GM19025 (cell line): ENCODE measurements around the gene WDR20.
"Not testable (repeated sequence)": the region's sequence is repeated elsewhere in the genome, so short reads cannot be mapped to it uniquely, and the experiment has no call there.

Experiments
- ATAC-seq: cut with Tn5 transposase; IDR thresholded peaks from one replicate; pipeline ENCODE4 v1.9.1; 2021; ENCODE audit warnings: mild to moderate bottlenecking, low read depth, moderate library complexity; ENCODE audit not compliant: unreplicated experiment

Gene WDR20

GRCh38 chr14:102126807-102127455 is 12.8 kb upstream of the WDR20 start:
- no peak for ATAC-seq

DNA sequence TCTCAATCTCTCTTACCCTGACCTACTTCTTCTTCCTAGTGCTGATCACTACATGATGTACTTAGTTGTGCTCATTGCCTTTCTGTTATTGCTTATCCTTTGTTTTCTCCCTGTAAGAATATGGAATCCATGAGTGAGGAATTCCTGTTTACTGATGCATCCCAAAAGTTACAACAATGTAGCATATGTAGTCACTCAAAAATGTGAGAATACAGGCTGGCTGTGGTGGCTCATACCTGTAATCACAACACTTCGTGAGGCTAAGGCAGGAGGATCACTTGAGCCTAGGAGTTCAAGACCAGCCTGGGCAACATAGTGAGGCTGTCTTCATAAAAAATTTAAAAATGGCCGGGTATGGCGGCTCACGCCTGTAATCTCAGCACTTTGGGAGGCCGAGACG is 8.0 kb upstream of the WDR20 start:
- no peak for ATAC-seq

DNA sequence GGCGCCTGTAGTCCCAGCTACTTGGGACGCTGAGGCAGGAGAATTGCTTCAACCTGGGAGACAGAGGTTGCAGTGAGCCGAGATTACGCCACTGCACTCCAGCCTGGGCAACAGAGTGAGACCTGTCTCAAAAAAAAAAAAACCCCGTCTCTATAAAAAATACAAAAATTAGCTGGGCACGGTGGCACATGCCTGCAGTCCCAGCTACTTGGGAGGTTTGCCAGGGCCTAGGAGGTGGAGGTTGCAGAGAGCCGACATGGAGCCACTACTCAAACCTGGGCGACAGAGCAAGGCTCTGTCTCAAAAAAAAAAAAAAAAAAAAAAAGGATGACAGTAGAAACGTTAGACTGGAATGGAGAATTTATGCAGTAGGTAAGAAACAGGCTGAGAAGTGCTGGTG is 5.7 kb upstream of the WDR20 start:
- not testable (repeated sequence) for ATAC-seq

DNA sequence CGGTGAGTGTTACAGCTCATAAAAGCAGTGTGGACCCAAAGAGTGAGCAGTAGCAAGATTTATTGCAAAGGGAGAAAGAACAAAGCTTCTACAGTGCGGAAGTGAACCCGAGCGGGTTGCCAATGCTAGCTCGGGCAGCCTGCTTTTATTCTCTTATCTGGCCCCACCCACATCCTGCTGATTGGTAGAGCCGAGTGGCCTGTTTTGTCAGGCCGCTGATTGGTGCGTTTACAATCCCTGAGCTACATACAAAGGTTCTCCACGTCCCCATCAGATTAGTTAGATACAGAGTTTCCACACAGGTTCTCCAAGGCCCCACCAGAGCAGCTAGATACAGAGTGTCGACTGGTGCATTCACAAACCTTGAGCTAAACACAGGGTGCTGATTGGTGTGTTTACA is 5.0 kb upstream of the WDR20 start:
- ATAC-seq = not testable (repeated sequence)

GRCh38 chr14:102135456-102135855 is 4.2 kb upstream of the WDR20 start:
- not testable (repeated sequence) for ATAC-seq

DNA sequence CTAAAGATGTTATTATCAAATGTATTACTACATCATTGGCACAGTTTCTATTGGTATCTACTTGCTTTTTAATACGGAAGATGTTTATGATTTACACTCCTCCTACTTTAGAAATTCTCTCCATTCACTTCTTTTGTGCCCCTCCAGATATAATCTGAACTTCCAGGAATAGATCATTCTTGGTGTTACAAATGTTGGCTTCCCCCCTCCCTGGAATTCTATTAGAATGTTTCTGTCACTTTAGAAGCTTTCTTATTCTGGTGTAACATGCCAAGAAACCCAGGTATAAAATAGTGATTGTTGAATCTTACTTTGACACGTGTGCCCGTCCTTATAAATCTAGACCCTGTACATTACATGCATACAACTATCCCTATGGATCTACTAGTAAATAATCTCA is 1.2 kb upstream of the WDR20 start:
- ATAC-seq = no peak

DNA sequence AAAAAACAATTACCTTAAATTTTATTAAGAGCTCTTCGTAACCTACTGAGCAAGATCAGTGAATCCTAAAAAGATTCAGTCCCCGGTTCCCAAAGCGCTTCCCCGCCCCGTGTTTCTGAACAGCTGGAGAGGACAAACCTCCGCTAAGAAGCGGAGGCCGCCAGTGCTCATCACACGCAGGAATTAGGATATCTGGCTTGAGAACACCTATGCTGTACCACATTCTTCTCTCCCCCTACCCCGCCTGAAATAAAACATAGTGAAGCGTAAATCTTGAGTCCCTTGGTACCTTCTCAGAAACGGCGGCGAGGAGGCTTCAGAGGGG is 774 bp upstream of the WDR20 start:
- ATAC-seq = no peak

DNA sequence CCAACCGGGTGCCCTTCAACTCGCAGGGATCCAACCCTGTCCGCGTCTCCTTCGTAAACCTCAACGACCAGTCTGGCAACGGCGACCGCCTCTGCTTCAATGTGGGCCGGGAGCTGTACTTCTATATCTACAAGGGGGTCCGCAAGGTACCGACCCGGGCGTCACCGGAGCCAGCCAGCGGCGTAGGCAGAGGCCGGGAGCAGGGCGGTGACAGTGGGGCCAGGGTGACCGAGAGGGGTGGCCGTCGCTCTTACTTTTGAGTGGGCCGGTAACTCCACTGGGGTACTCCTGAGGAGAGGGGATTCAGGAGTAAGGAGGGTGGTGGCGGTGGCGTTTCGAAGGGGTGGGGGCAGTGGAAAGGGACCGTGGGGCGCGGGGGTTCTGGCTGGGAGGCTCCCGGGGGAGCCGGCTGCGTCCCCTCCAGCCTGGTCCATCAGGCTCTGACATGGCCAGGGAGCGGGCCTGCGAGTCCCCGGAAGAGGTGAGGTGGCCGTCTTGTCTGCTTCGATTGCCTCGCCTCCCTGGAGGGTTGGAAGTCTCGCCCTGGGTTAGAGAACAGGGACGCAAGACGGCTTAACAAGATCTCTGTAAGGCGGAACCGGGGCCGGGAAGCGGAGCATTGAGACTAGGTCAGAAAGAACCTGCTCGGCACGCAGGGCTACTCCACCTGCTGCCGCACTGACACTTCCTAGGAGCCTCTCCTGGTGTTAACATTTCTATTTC is 491 bp downstream of the WDR20 start:
- no peak for ATAC-seq

DNA sequence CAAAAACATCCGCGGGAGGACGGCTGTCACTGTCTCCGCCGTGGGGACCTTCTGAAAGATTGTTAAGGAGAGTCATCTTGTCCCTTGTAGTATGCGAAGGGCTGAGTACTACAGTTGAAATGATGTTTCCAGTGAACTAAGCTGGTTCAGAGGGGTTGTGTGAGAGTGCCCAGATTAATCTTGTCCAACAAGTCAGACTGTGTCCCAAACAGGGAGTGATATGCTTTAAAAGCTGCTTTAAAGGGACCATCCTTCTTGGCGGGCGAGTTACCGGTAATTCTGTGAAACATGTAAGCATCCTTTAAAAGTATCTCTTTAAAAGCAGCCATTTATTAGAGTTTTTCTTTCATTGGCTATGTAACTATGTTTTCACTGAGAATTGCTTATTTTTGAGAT is 1.1 kb downstream of the WDR20 start:
- no peak for ATAC-seq

DNA sequence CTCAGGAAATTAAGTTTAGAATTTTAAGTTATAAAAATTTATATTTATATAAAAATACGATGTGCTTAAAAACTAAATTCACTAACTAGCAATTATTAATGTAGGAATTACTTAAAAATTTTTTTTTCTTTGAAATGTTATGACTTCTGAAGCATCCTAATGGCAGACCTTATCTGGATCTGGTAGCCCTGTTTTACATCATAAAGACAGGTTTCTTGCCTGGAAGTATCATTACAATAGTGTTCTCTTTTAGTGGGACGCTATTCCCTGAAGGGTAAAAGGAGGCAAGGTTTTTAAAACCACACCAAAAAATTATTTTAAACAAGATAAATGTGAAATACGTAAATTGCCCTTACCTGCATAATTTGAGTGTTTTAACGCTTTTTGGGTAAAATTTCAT is 2.1 kb downstream of the WDR20 start:
- ATAC-seq = no peak

GRCh38 chr14:102144914-102145313 is 5.2 kb downstream of the WDR20 start:
- no peak for ATAC-seq

DNA sequence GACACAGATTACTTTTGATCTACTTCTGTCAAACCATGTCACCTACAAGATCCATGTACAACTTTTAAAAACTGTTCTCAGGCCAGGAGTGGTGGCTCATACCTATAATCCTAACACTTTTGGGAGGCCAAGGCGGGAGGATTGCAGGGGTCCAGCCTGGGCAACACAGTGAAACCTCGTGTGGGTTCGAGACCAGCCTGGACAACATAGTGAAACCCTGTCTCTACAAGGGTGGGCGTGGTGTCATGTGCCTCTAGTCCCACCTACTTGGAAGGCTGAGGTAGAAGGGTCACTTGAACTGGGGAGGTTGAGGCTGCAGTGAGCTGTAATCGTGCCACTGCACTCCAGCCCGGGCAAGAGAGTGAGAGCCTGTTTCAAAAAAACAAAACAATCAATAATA is 5.7 kb downstream of the WDR20 start:
- ATAC-seq = no peak

DNA sequence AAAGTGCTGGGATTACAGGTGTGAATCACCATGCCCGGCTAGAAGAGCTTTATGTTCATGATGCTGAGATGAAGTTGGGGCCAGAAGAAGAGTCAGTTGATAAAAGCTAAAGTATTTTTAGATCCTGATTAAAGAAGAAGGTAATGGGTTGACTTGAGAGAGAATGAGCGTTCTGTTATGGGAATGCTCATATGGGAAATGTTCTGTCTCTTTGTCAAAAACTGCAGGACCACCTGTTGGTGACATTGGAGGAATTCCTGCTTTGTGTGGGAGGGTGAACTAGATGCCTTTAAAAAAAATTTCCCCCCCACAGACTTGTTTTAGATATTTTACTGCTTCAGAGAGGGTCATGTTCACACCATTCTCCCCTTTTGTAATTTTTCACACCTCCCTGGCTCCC is 6.7 kb downstream of the WDR20 start:
- ATAC-seq = no peak

GRCh38 chr14:102150083-102150482 is 10.4 kb downstream of the WDR20 start:
- no peak for ATAC-seq

DNA sequence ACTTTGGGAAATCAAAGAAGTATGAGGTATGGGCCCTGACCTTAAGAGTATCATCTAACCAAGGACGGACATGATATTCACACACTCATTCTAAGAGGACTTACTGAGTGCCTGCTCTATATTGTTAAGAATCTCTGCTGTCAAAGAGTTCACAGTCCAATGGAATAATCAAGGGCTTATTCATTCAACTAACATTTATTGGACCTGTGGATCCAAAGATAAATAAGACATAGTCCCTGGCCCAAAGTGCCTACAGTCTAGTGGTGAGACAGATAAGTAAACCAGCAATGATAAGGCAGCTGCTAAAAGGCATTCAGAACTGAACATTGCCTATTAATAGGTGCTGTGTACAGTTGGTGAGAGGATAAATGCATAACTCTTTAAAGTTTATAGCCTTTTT is 11.0 kb downstream of the WDR20 start:
- ATAC-seq = no peak

GRCh38 chr14:102151411-102151810 is 11.7 kb downstream of the WDR20 start:
- not testable (repeated sequence) for ATAC-seq

DNA sequence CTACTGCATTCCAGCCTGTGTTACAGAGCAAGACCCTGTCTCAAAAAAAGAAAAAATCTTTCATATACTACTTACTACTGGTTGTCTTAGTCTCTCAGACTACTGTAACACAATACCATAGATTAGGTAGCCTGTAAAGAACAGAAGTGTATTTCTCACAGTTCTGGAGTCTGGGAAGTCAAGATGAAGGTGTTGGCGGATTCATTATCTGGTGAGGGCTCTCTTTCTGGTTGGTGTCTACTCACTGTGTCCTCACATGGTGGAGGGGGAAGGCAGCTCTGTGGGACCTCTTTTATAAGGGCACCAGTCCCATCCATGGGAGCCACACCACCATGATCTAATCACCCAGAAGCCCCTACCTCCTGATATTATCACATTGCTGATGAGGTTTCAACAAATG is 14.4 kb downstream of the WDR20 start:
- no peak for ATAC-seq

DNA sequence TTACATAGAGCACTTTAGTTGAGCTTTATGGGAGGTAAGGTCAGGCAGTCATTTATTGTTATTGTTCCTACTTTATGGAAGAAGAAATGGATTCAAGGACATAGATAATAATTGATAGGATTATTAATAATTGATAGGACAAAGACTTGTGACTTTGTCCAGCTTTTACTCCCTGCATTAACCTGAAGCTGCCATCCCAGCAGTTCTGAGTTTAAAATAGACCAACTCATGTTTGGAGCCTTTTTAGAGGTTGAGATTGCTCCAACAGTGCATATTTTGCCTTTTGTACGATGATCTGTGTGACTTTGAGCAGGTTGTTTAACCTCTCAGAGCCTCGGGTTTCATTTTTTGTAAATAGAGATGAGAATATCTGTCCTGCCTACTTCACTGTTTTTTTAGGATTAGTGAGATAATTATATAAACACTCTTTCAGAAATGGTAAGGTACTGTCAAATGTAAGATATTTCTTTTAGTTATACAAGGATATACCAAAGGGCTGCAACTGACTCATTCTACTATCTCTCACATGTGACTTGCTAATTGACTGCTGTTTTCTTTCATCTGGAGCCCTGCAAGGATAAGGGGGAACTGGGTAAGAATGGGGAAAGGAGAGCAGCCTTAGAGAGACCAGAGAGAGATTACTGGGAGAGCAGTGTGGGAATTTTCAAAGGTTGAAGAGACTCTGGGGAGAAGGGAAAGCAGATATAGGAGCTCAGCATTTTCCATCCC is 15.3 kb downstream of the WDR20 start:
- no peak for ATAC-seq

- ATAC-seq = no peak
Observed at GRCh38 chr14:102157346-102157745, 17.6 kb downstream of the WDR20 start.

DNA sequence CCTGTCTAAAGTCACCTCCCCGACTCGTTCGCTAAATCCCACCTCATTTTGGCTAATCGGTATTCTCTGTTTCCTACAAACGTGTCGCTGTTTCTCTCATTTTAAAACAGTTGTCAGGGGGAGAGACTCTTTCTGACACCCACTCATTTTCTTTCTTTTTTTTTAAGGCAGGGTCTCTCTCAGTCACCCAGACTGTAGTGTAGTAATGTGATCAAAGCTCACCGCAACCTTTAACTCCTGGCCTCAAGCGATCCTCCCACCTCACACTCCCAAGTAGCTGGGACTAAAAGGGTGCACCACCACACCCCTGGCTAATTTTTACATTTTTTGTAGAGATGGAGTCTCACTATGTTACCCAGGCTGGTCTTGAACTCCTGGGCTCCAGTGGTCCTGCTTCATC is 19.1 kb downstream of the WDR20 start:
- no peak for ATAC-seq

- ATAC-seq = no peak
Observed at GRCh38 chr14:102159841-102160240, 20.1 kb downstream of the WDR20 start.

DNA sequence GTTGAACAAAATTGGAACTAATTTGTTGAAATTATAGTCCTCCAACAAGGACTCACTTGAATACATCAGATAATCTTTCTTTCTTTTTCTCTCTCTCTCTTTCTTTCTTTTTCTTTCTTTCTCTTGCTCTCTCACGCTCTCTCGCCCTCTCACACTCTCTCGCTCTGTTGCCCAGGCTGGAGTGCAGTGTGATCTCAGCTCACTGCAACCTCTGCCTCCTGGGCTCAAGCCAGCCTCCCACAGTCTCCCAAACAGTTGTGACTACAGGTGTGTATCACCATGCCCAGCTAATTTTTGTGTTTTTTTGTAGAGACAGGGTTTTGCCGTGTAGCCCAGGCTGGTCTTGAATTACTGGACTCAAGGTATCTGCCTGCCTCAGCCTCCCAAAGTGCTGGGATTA is 22.8 kb downstream of the WDR20 start:
- no peak for ATAC-seq
